ENCODE measurements around the gene LSM2. TPM values are rescaled to one million over a fixed set of nuclear protein-coding genes. Genes with fewer than 3 reads are reported as not detected.

LSM2 gene
- total and polyA plus RNA-seq, 9 of the 15 experiments (the other 6 are each of a cell fraction or from before 2014, with no cell fraction given): 154 to 407 (median 223) TPM

DNA sequence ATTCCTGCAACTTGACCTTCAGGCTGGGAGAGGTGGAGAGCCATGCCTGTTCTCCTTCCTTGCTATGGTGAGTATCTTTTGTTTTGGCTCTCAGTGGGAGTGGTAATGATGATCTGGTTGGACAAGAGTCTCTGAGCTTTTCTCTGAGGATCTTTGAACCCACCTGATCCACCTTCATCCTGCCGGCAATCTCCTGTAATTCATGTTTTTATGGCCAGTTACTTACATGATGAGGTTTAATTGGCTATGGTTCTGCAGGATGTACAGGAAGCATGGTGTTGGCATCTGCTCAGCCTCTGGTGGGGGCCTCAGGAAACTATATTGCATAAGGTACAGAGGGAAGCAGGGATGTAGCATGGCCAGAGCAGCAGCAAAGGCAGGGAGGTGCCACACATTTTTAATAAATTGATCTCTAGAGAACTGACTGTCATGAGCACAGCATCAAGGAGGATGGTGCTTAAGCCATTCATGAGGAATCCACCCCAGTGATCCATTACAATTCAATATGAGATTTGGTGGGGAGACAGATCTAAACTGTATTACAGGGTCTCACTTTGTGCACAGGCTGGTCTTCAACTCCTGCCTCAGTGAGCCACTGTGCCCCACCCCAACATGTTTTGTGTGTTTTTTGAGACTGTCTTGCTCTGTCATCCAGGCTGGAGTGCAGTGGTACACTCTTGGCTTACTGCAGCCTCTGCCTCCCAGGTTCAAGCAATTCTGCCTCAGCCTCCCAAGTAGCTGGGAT, 30.8 kb upstream of the LSM2 start (continued):
- TF ChIP-seq, protein P1, sequence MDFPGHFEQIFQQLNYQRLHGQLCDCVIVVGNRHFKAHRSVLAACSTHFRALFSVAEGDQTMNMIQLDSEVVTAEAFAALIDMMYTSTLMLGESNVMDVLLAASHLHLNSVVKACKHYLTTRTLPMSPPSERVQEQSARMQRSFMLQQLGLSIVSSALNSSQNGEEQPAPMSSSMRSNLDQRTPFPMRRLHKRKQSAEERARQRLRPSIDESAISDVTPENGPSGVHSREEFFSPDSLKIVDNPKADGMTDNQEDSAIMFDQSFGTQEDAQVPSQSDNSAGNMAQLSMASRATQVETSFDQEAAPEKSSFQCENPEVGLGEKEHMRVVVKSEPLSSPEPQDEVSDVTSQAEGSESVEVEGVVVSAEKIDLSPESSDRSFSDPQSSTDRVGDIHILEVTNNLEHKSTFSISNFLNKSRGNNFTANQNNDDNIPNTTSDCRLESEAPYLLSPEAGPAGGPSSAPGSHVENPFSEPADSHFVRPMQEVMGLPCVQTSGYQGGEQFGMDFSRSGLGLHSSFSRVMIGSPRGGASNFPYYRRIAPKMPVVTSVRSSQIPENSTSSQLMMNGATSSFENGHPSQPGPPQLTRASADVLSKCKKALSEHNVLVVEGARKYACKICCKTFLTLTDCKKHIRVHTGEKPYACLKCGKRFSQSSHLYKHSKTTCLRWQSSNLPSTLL (IDR thresholded peaks at IDR 0.05): no peak
- no peak for TF ChIP-seq RAD21 (CRISPR knock-in tag; conservative IDR thresholded peaks at IDR 0.05 in 1 of 2, IDR thresholded peaks at IDR 0.05 in 1 of 2)
- no peak for TF ChIP-seq HNRNPUL1 (IDR thresholded peaks at IDR 0.05; ENCODE audit: low read length)
- no peak for TF ChIP-seq HCFC1 (IDR thresholded peaks at IDR 0.05; ENCODE audit: low read depth, low read length)
- TF ChIP-seq CHD2 (IDR thresholded peaks at IDR 0.05; ENCODE audit: low read depth, low read length): no peak
- no peak for TF ChIP-seq ZBTB33 (CRISPR knock-in tag; IDR thresholded peaks at IDR 0.05)
- no peak for TF ChIP-seq NKRF (IDR thresholded peaks at IDR 0.05; ENCODE audit: borderline replicate concordance)
- no peak for TF ChIP-seq KDM5B (IDR thresholded peaks at IDR 0.05; ENCODE audit: insufficient replicate concordance, low read depth, low read length)
- TF ChIP-seq HNRNPL (IDR thresholded peaks at IDR 0.05; ENCODE audit: low read depth, low read length): 0 out of 2 replicates have a peak, but pooled peaks have one; percentile 20
- TF ChIP-seq LARP7 (IDR thresholded peaks at IDR 0.05): no peak
- no peak for TF ChIP-seq FOXK2 (conservative IDR thresholded peaks at IDR 0.05 in 1 of 2, IDR thresholded peaks at IDR 0.05 in 1 of 2; ENCODE audit: low read depth in 2 of 2)
- no peak for TF ChIP-seq CHD4 (IDR thresholded peaks at IDR 0.05; ENCODE audit: insufficient read depth, insufficient replicate concordance, low read depth, low read length, poor library complexity, severe bottlenecking)
- TF ChIP-seq ATF7 (IDR thresholded peaks at IDR 0.05): no peak
- no peak for TF ChIP-seq YY1 (IDR thresholded peaks at IDR 0.05; ENCODE audit: borderline replicate concordance in 1 of 3, control insufficient read depth in 1 of 3, extremely low read depth in 1 of 3, insufficient read depth in 3 of 3, insufficient read length in 1 of 3, insufficient replicate concordance in 2 of 3, low read depth in 1 of 3, low read length in 2 of 3)
- peak in 1 of 2 experiments; percentile 0 for TF ChIP-seq AFF1 (IDR thresholded peaks at IDR 0.05; ENCODE audit: low read depth in 1 of 2, partially characterized antibody in 2 of 2)
